HAP-1 (cell line): ENCODE measurements around the gene AMOTL1.
A peak's percentile ranks its signal among the peaks of the same experiment; 100 is the strongest.

ENCODE experiments used
- DNase-seq, 2 experiments: peaks; one replicate each; pipeline ENCODE4 v3.0.0-alpha.2; 2016 to 2020; ENCODE audit warnings: low spot score in 2 of 2
- H3K27me3 ChIP-seq: fragments of 250-450 bp; sonication (Bioruptor Pico); 2 replicates; pipeline ENCODE4 v1.5.1; 2020; ENCODE audit warnings: low read depth, mild to moderate bottlenecking, moderate library complexity
- H3K36me3 ChIP-seq: fragments of 250-450 bp; sonication (Bioruptor Pico); replicated peaks from 2 replicates; pipeline ENCODE4 v1.5.1; 2020; ENCODE audit warnings: mild to moderate bottlenecking
- H3K4me1 ChIP-seq: fragments of 250-450 bp; sonication (Bioruptor Pico); 2 replicates; pipeline ENCODE4 v1.5.1; 2020; ENCODE audit warnings: mild to moderate bottlenecking
- H3K4me3 ChIP-seq: fragments of 250-450 bp; sonication (Bioruptor Pico); 2 replicates; pipeline ENCODE4 v1.5.1; 2020; ENCODE audit warnings: mild to moderate bottlenecking, moderate library complexity
- H3K9me3 ChIP-seq: fragments of 250-450 bp; sonication (Bioruptor Pico); 2 replicates; pipeline ENCODE4 v1.5.1; 2020; ENCODE audit warnings: mild to moderate bottlenecking, moderate library complexity
- in situ Hi-C: fragments of 300-500 bp; cut with MboI; formaldehyde crosslinking; loops from 3 replicates; pipeline ENCODE4 v1.14.3; 2020; ENCODE audit warnings: low sequenced_read_pairs, inconsistent platforms, mixed read lengths

Gene AMOTL1

GRCh38 chr11:94751218-94751609 is 16.9 kb upstream of the AMOTL1 start:
- in situ Hi-C loops = no loop called here
- H3K4me1 ChIP-seq = no peaks in the 10 kb centered on the region
- no peaks in the 10 kb centered on the region for H3K9me3 ChIP-seq
- no peak for DNase-seq
- H3K27me3 ChIP-seq = no peaks in the 10 kb centered on the region
- no peak overlapping the region for H3K4me3 ChIP-seq
- H3K36me3 ChIP-seq = no peaks in the 10 kb centered on the region

GRCh38 chr11:94751786-94752185 is 16.4 kb upstream of the AMOTL1 start:
- H3K4me1 ChIP-seq = no peaks in the 10 kb centered on the region
- in situ Hi-C loops = no loop called here
- DNase-seq = no peak

GRCh38 chr11:94753630-94754029 is 14.5 kb upstream of the AMOTL1 start:
- Histone ChIP-seq H3K36me3 (no peaks in the 10 kb centered on the region), H3K4me1 (no peaks in the 10 kb centered on the region), H3K4me3 (no peak overlapping the region), H3K9me3 (no peaks in the 10 kb centered on the region; the same call in 1 of the 2 replicates), H3K27me3 (no peaks in the 10 kb centered on the region)
- in situ Hi-C loops = no loop called here
- DNase-seq = no peak

More at GRCh38 chr11:94751786-94752185, 16.4 kb upstream of the AMOTL1 start:
- Histone ChIP-seq H3K9me3 (no peaks in the 10 kb centered on the region), H3K27me3 (no peaks in the 10 kb centered on the region), H3K4me3 (no peak overlapping the region), H3K36me3 (no peaks in the 10 kb centered on the region)

- no peak overlapping the region for H3K4me3 ChIP-seq
- DNase-seq = no peak
- no peaks in the 10 kb centered on the region for H3K4me1 ChIP-seq
- no peaks in the 10 kb centered on the region; the same call in 1 of the 2 replicates for H3K9me3 ChIP-seq
- in situ Hi-C loops = no loop called here
- H3K36me3 ChIP-seq = no peaks in the 10 kb centered on the region
- no peaks in the 10 kb centered on the region for H3K27me3 ChIP-seq
These were observed 13.8 kb upstream of the AMOTL1 start for GRCh38 chr11:94754335-94754734.

- Histone ChIP-seq H3K4me3 (no peak overlapping the region), H3K4me1 (no peaks in the 10 kb centered on the region), H3K9me3 (no peaks in the 10 kb centered on the region; the same call in 1 of the 2 replicates), H3K27me3 (no peaks in the 10 kb centered on the region), H3K36me3 (no peaks in the 10 kb centered on the region)
- in situ Hi-C loops = no loop called here
- no peak for DNase-seq
These were observed 13.3 kb upstream of the AMOTL1 start for GRCh38 chr11:94754819-94755218.

- no peaks in the 10 kb centered on the region; the same call in 1 of the 2 replicates for H3K9me3 ChIP-seq
- H3K36me3 ChIP-seq = no peaks in the 10 kb centered on the region
- H3K27me3 ChIP-seq = no peaks in the 10 kb centered on the region
- H3K4me1 ChIP-seq = no peaks in the 10 kb centered on the region
- no peak overlapping the region for H3K4me3 ChIP-seq
- in situ Hi-C loops = no loop called here
- no peak for DNase-seq
These were observed 12.7 kb upstream of the AMOTL1 start for GRCh38 chr11:94755494-94755893.

- in situ Hi-C loops = no loop called here
- no peak for DNase-seq
These were observed 11.0 kb upstream of the AMOTL1 start for GRCh38 chr11:94757037-94757735.

GRCh38 chr11:94758666-94759065 is 9.5 kb upstream of the AMOTL1 start:
- in situ Hi-C loops = no loop called here
- no peaks in the 10 kb centered on the region for H3K4me1 ChIP-seq
- DNase-seq = no peak

More at GRCh38 chr11:94757037-94757735, 11.0 kb upstream of the AMOTL1 start:
- no peaks in the 10 kb centered on the region; the same call in 1 of the 2 replicates for H3K9me3 ChIP-seq
- no peak overlapping the region for H3K4me3 ChIP-seq
- no peaks in the 10 kb centered on the region for H3K27me3 ChIP-seq
- no peaks in the 10 kb centered on the region for H3K4me1 ChIP-seq
- H3K36me3 ChIP-seq = no peaks in the 10 kb centered on the region

GRCh38 chr11:94759522-94759921 is 8.6 kb upstream of the AMOTL1 start:
- no peak for DNase-seq
- H3K36me3 ChIP-seq = no peaks in the 10 kb centered on the region
- no peaks in the 10 kb centered on the region for H3K27me3 ChIP-seq
- H3K4me1 ChIP-seq = no peaks in the 10 kb centered on the region
- H3K4me3 ChIP-seq = no peak overlapping the region
- no peaks in the 10 kb centered on the region; the same call in 1 of the 2 replicates for H3K9me3 ChIP-seq
- in situ Hi-C loops = no loop called here

More at GRCh38 chr11:94758666-94759065, 9.5 kb upstream of the AMOTL1 start:
- H3K4me3 ChIP-seq = no peak overlapping the region
- no peaks in the 10 kb centered on the region for H3K36me3 ChIP-seq
- H3K27me3 ChIP-seq = no peaks in the 10 kb centered on the region
- no peaks in the 10 kb centered on the region; the same call in 1 of the 2 replicates for H3K9me3 ChIP-seq

GRCh38 chr11:94760296-94760695 is 7.9 kb upstream of the AMOTL1 start:
- H3K4me1 ChIP-seq = no peaks in the 10 kb centered on the region
- in situ Hi-C loops = no loop called here
- no peaks in the 10 kb centered on the region; the same call in 1 of the 2 replicates for H3K9me3 ChIP-seq
- no peak for DNase-seq
- H3K27me3 ChIP-seq = no peaks in the 10 kb centered on the region
- H3K4me3 ChIP-seq = no peak overlapping the region
- no peaks in the 10 kb centered on the region for H3K36me3 ChIP-seq

GRCh38 chr11:94762208-94762607 is 5.9 kb upstream of the AMOTL1 start:
- in situ Hi-C loops = no loop called here
- H3K27me3 ChIP-seq = no peaks in the 10 kb centered on the region
- no peaks in the 10 kb centered on the region for H3K36me3 ChIP-seq
- DNase-seq = no peak
- no peaks in the 10 kb centered on the region for H3K9me3 ChIP-seq
- no peaks in the 10 kb centered on the region for H3K4me1 ChIP-seq
- H3K4me3 ChIP-seq = no peak overlapping the region

- Histone ChIP-seq H3K4me1 (peaks cover 4% of the 10 kb centered on the region), H3K36me3 (no peaks in the 10 kb centered on the region), H3K4me3 (no peak overlapping the region), H3K27me3 (no peaks in the 10 kb centered on the region), H3K9me3 (no peaks in the 10 kb centered on the region)
- in situ Hi-C loops = no loop called here
- no peak for DNase-seq
These were observed 5.2 kb upstream of the AMOTL1 start for GRCh38 chr11:94762995-94763394.

- H3K4me3 ChIP-seq = no peak overlapping the region
- H3K27me3 ChIP-seq = no peaks in the 10 kb centered on the region
- no peaks in the 10 kb centered on the region for H3K9me3 ChIP-seq
- no peaks in the 10 kb centered on the region; the same call in 1 of the 2 replicates for H3K36me3 ChIP-seq
- H3K4me1 ChIP-seq = peaks cover 15% of the 10 kb centered on the region
- DNase-seq = no peak
- in situ Hi-C loops = no loop called here
These were observed 1.4 kb upstream of the AMOTL1 start for GRCh38 chr11:94766713-94767206.

- Histone ChIP-seq H3K9me3 (no peaks in the 10 kb centered on the region), H3K4me3 (peak overlapping the region; percentile 90), H3K36me3 (no peaks in the 10 kb centered on the region; the same call in 1 of the 2 replicates), H3K27me3 (no peaks in the 10 kb centered on the region), H3K4me1 (peaks cover 18% of the 10 kb centered on the region)
- in situ Hi-C loops = no loop called here
- no peak for DNase-seq
These were observed 865 bp upstream of the AMOTL1 start for GRCh38 chr11:94767291-94767690.
